ENCODE results near the gene CCL17.
A peak's percentile ranks its signal among the peaks of the same experiment; 100 is the strongest.

The CCL17 gene

GRCh38 chr16:57377080-57377841, 27.3 kb upstream of the CCL17 start:
- peak; percentile 8 for DNase-seq (ENCODE audit: low read depth)

GRCh38 chr16:57379579-57379978, 25.0 kb upstream of the CCL17 start:
- peak; percentile 4 for DNase-seq (ENCODE audit: low read depth)

- peak; percentile 16 for DNase-seq (ENCODE audit: low read depth)
These were observed 23.7 kb upstream of the CCL17 start for GRCh38 chr16:57380671-57381462.

GRCh38 chr16:57381791-57382534, 22.6 kb upstream of the CCL17 start:
- no peak for DNase-seq (ENCODE audit: low read depth)

DNA sequence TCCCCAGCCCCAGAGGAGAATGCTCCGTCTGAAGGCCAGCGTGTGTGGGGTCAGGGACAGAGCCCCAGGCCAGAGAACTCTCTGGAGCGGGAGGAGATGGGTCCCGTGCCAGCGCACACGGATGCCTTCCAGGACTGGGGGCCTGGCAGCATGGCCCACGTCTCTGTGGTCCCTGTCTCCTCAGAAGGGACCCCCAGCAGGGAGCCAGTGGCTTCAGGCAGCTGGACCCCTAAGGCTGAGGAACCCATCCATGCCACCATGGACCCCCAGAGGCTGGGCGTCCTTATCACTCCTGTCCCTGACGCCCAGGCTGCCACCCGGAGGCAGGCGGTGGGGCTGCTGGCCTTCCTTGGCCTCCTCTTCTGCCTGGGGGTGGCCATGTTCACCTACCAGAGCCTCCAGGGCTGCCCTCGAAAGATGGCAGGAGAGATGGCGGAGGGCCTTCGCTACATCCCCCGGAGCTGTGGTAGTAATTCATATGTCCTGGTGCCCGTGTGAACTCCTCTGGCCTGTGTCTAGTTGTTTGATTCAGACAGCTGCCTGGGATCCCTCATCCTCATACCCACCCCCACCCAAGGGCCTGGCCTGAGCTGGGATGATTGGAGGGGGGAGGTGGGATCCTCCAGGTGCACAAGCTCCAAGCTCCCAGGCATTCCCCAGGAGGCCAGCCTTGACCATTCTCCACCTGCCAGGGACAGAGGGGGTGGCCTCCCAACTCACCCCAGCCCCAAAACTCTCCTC, 21.9 kb upstream of the CCL17 start:
- DNase-seq (ENCODE audit: low read depth): no peak

DNA sequence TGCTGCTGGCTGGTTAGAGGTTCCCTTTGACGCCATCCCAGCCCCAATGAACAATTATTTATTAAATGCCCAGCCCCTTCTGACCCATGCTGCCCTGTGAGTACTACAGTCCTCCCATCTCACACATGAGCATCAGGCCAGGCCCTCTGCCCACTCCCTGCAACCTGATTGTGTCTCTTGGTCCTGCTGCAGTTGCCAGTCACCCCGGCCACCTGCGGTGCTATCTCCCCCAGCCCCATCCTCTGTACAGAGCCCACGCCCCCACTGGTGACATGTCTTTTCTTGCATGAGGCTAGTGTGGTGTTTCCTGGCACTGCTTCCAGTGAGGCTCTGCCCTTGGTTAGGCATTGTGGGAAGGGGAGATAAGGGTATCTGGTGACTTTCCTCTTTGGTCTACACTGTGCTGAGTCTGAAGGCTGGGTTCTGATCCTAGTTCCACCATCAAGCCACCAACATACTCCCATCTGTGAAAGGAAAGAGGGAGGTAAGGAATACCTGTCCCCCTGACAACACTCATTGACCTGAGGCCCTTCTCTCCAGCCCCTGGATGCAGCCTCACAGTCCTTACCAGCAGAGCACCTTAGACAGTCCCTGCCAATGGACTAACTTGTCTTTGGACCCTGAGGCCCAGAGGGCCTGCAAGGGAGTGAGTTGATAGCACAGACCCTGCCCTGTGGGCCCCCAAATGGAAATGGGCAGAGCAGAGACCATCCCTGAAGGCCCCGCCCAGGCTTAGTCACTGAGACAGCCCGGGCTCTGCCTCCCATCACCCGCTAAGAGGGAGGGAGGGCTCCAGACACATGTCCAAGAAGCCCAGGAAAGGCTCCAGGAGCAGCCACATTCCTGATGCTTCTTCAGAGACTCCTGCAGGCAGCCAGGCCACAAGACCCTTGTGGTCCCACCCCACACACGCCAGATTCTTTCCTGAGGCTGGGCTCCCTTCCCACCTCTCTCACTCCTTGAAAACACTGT, 21.0 kb upstream of the CCL17 start:
- peak; percentile 8 for DNase-seq (ENCODE audit: low read depth)

- no peak for DNase-seq (ENCODE audit: low read depth)
These were observed 20.1 kb upstream of the CCL17 start for GRCh38 chr16:57384248-57385070.

- no peak for DNase-seq (ENCODE audit: low read depth)
These were observed 19.5 kb upstream of the CCL17 start for GRCh38 chr16:57385083-57385482.

GRCh38 chr16:57386381-57386951, 18.1 kb upstream of the CCL17 start:
- DNase-seq (ENCODE audit: low read depth): no peak

GRCh38 chr16:57387598-57388354, 16.8 kb upstream of the CCL17 start:
- DNase-seq (ENCODE audit: low read depth): no peak

GRCh38 chr16:57388359-57389086, 16.0 kb upstream of the CCL17 start:
- DNase-seq (ENCODE audit: low read depth): no peak

DNA sequence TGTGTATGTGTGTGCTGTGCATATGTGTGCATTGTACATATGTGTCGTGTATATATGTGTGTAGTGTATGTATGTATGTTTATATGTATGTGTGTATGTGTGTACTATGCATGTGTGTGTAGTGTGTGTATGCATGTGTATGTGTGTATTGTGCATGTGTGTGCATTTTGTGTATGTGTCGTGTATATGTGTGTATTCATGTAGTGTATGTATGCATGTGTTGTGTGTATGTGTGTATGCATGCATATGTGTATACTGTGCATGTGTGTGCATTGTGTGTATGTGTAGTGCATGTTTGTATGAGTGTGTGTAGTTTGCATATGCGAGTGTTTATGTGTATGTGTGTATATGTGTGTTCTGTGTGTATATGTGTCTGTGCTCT, 15.5 kb upstream of the CCL17 start:
- DNase-seq (ENCODE audit: low read depth): no peak

- DNase-seq (ENCODE audit: low read depth): no peak
These were observed 13.8 kb upstream of the CCL17 start for GRCh38 chr16:57390636-57391295.

DNA sequence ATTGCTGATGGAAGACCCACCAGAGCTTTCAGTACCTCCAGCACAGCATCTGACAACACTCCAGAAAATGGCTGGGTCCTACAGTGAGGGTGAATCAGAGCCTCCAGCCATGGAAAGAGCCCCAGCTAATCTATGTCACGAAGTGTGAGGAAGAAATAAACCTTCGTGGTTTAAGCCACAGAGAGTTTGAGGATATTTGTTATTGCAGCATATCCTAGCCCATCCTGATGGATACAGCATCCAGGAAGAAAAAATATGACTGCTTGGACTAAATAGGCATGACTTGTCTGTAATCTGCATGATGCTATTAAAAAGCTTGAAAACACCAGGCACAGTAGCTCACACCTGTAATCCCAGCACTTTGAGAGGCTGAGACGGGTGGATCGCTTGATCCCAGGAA, 13.3 kb upstream of the CCL17 start:
- no peak for DNase-seq (ENCODE audit: low read depth)

DNA sequence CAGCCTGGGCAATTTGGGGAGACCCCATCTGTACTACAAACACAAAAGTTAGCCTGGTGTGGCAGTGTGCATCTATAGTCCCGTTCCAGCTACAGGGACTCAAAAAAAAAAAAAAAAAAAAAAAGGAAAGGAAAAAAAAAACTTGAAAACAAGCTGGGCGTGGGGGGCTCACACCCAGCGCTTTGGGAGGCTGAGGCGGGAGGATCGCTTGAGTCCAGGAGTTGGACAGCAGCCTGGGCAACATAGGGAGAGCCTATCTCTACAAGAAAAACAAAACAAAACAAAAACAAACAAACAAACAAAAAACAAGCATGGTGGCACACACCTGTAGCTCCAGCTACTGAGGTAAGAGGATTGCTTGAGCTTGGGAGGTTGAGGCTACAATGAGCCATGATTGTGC, 12.9 kb upstream of the CCL17 start:
- DNase-seq (ENCODE audit: low read depth): no peak

DNA sequence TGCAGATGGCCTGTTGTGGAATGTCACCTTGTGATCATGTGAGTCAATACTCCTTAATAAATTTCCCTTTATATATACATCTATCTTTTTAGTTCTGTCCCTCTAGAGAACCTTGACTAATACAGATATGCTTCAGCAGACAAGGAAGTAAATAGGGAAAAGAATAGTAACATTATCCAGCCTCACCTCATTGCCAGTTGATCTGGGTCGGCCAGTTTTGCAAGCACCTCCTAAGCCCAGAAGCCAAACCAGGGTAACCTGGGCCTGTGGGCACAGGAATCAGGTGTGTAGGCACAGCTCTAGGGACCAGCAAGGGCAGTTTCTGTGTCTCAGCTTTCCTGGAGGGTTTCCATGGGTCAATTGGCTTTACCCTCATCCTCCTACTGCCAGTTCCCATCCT, 11.9 kb upstream of the CCL17 start:
- DNase-seq (ENCODE audit: low read depth): no peak

DNA sequence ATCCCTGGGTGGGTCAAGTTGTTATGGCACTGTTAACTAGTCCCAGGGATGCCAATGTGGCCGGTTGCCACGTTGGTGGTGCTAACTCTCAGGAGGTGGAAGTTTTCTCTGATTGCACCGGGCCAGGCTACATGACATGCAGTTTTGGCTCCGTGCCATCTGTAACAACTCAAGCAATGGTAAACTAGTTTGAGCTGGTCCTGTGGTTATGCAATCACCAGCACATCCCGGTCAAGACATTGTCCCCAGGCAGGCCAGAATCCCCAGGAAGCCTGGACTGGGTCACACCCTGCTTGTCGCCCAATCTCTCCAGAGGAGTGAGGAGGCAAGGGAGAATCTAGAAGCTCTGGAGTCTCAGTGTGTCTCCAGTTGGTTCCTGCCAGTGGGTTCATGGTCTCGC, 10.1 kb upstream of the CCL17 start:
- DNase-seq (ENCODE audit: low read depth): peak; percentile 21

GRCh38 chr16:57395026-57395425, 9.5 kb upstream of the CCL17 start:
- no peak for DNase-seq (ENCODE audit: low read depth)
